Measurements from ENCODE around the gene MAPK8. TPM values are rescaled to one million over a fixed set of nuclear protein-coding genes. Genes with fewer than 3 reads are reported as not detected.

The MAPK8 gene
- total and polyA plus RNA-seq, 10 donors = 5.2 to 61.4 (median 37.4) TPM

DNA sequence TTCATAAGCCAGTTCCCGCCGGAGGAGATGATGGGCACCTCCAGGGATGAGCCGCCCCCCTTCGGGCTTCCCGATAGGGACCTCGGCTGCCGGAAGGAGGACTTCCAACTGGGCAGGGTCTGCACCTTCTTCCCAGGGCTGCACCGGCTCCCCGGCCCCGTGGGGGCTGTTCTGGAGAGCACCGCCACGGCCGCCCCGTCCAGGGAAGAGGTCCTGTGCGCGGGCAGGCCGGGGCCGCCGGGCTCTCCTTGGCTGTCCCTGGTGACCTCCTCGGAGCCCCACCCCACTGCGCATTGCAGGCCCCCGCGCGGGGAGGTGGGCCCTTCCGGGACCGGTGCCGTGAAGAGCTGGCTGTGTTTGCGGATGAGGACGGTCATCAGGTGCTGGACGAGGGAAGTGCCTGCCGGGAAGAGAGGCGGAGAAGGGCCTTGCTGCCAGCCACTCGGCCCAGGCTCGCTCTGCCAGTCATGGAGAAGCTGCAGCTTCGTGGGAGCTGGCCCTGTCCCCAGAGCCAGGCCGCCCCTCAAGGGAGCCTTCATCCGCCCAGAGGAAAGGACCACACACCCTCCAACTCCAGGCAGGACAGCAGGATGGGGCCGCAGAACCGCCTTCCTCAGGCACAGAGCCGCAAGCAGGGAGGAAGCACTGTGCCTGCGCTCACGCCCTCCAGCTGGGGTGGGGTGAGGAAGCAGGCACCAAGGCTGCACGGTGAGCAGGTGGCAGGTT, 144.4 kb downstream of the MAPK8 start:
- H3K36me3 ChIP-seq = no peaks in the 10 kb centered on the region
- H3K4me3 ChIP-seq = no peak overlapping the region
- no peaks in the 10 kb centered on the region for H3K9me3 ChIP-seq
- 79 to 90% (median 88%) methylated on average over 17 to 43 of the region's 43 CpGs for WGBS, 5 donors
- H3K4me1 ChIP-seq = peaks cover 0 to under 1% (median 0%) of the 10 kb centered on the region in 6 donors
- DNase-seq = peak; percentile 72
- H3K27ac ChIP-seq = no peak overlapping the region
- TF ChIP-seq, protein P1, sequence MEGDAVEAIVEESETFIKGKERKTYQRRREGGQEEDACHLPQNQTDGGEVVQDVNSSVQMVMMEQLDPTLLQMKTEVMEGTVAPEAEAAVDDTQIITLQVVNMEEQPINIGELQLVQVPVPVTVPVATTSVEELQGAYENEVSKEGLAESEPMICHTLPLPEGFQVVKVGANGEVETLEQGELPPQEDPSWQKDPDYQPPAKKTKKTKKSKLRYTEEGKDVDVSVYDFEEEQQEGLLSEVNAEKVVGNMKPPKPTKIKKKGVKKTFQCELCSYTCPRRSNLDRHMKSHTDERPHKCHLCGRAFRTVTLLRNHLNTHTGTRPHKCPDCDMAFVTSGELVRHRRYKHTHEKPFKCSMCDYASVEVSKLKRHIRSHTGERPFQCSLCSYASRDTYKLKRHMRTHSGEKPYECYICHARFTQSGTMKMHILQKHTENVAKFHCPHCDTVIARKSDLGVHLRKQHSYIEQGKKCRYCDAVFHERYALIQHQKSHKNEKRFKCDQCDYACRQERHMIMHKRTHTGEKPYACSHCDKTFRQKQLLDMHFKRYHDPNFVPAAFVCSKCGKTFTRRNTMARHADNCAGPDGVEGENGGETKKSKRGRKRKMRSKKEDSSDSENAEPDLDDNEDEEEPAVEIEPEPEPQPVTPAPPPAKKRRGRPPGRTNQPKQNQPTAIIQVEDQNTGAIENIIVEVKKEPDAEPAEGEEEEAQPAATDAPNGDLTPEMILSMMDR (IDR thresholded peaks at IDR 0.05 in 8 of 11, conservative IDR thresholded peaks at IDR 0.05 in 3 of 11) = no peak
- TF ChIP-seq POLR2AphosphoS5 (IDR thresholded peaks at IDR 0.05) (no peak), POLR2A (IDR thresholded peaks at IDR 0.05) (no peak)
- intact Hi-C loops (cut with DNase I; ENCODE audit: low total_unique reads) = no loop called here
- peaks cover 0 to 35% (median 0%) of the 10 kb centered on the region in 7 donors for H3K27me3 ChIP-seq (replicated peaks in 1 of 7)

DNA sequence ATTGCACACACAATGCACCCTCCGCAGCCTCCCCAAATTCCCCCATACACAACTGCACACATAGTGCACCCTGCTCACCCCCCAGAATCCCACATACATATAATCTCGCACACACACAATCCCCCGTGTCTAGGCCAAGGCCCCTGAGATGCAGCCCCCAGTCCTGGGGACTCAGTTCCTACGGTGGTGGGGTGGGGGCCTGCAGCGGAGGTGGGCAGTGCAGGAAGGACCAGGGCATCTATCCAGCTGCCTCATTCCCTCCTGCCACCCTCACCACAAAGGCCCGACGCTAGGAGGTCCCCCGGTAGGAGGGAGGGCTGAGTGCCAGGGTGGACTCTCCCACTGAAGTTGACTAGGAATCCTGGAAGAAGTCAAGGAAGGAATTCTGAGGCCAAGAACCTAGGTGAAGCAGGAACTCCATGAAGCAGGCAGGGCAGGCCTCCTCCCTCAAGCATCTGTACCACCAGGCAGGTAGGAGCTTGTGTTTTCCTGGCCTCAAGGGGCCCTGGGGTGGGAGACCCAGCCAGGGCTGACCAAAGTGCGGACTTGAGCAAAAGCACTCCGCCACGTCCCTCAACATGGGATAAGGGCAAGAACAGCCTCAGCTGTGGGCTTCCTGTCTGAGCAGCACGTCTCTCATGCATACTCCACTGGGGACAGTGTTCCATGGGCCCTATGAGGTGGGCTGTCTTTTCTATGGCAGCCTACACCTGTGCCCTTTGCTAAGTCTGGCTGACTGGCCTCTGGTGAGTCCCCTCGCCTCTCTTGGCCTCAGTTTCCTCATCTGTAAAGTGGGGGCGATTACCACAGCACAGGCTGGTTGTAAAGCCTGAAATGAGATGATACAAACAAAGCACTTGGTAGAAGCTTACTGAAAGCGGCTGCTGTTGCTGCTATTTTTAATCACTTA, 145.7 kb downstream of the MAPK8 start:
- H3K36me3 ChIP-seq = no peaks in the 10 kb centered on the region
- no peak for TF ChIP-seq POLR2AphosphoS5 (IDR thresholded peaks at IDR 0.05)
- TF ChIP-seq, protein P1 (IDR thresholded peaks at IDR 0.05 in 8 of 11, conservative IDR thresholded peaks at IDR 0.05 in 3 of 11) = no peak
- no peak for TF ChIP-seq POLR2A (IDR thresholded peaks at IDR 0.05)
- peaks cover 0 to 14% (median 11%) of the 10 kb centered on the region in 6 donors for H3K4me1 ChIP-seq
- H3K27ac ChIP-seq = no peak overlapping the region
- no peak overlapping the region for H3K4me3 ChIP-seq
- DNase-seq = peak; percentile 35
- WGBS, 5 donors = 73 to 80% (median 76%) methylated on average over 12 to 15 of the region's 15 CpGs
- H3K9me3 ChIP-seq = no peaks in the 10 kb centered on the region
- peaks cover 0 to 40% (median 0%) of the 10 kb centered on the region in 7 donors for H3K27me3 ChIP-seq (replicated peaks in 1 of 7)
- intact Hi-C loops (cut with DNase I; ENCODE audit: low total_unique reads) = no loop called here

DNA sequence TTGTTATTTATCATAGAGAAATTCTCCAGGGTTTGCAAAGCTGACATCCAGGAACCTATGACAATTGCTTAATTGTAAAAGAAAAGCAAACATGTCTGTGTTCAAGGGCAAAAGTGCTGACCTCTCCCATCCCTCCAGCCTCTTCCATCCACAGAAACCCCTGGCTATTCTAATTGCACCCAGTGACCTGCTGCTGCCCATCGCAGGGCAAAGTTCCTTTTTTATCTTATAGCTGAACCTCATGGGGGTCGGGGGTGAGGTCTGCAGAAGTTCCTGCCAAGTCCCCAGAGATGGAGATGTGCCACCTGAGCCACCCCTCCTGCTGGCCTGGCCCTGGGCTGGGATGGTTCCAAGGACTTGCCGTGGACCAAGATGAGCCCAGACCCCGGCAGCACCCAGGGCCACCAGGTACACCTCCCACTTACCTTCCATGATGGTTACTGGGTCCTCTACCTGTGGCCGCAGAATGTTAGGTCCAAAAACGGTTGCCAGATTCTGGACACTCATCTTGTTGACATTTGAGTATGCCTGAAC, 146.5 kb downstream of the MAPK8 start:
- peak; percentile 63 for DNase-seq
- WGBS, 5 donors = 69 to 86% (median 76%) methylated on average over 6 of the region's 6 CpGs
- no peaks in the 10 kb centered on the region for H3K36me3 ChIP-seq
- no peaks in the 10 kb centered on the region for H3K9me3 ChIP-seq
- intact Hi-C loops (cut with DNase I; ENCODE audit: low total_unique reads) = no loop called here
- TF ChIP-seq POLR2AphosphoS5 (IDR thresholded peaks at IDR 0.05) = no peak
- TF ChIP-seq, protein P1 (IDR thresholded peaks at IDR 0.05 in 8 of 11, conservative IDR thresholded peaks at IDR 0.05 in 3 of 11) = no peak
- no peak for TF ChIP-seq POLR2A (IDR thresholded peaks at IDR 0.05)
- no peak overlapping the region for H3K27ac ChIP-seq
- no peak overlapping the region for H3K4me3 ChIP-seq
- peaks cover 0 to 38% (median 0%) of the 10 kb centered on the region in 7 donors for H3K27me3 ChIP-seq (replicated peaks in 1 of 7)
- peaks cover 0 to 16% (median 12%) of the 10 kb centered on the region in 6 donors for H3K4me1 ChIP-seq
